Thyroid gland (tissue), 4 donors: ENCODE measurements around the gene RPGR. TPM values are rescaled to one million over a fixed set of nuclear protein-coding genes. Genes with fewer than 3 reads are reported as not detected.

Source experiments
- DNase-seq, 2 donors: peaks; one replicate each; pipeline ENCODE4 v3.0.0-alpha.2; 2019
- H3K27ac ChIP-seq, 3 donors: fragments of 200-600 bp; sonication (generic); 1 replicate in 2 of 3; 2 replicates in 1 of 3; pipeline ENCODE4 v1.5.1; 2016 to 2019; ENCODE audit warnings: mild to moderate bottlenecking in 1 of 3, moderate library complexity in 1 of 3
- H3K27me3 ChIP-seq: fragments of 200-600 bp; sonication (generic); one replicate; pipeline ENCODE4 v1.5.1; 2019
- H3K36me3 ChIP-seq, 2 donors: fragments of 200-600 bp; sonication (generic); one replicate each; pipeline ENCODE4 v1.5.1; 2016 to 2019
- H3K4me1 ChIP-seq, 2 donors: fragments of 200-600 bp; sonication (generic); one replicate each; pipeline ENCODE4 v1.5.1; 2017 to 2019
- H3K4me3 ChIP-seq, 3 donors: fragments of 200-600 bp; sonication (generic); replicated peaks in 1 of 3; 1 replicate in 2 of 3; 2 replicates in 1 of 3; pipeline ENCODE4 v1.5.1; 2016; ENCODE audit warnings: mild to moderate bottlenecking in 1 of 3
- H3K9me3 ChIP-seq: fragments of 200-600 bp; sonication (generic); one replicate; pipeline ENCODE4 v1.5.1; 2017
- POLR2A ChIP-seq, 2 donors: fragments of 450-650 bp; IDR thresholded peaks; one replicate each; pipeline ENCODE4 v1.6.1; 2017; ENCODE audit warnings: antibody characterized with exemption in 2 of 2, mild to moderate bottlenecking in 2 of 2, moderate library complexity in 1 of 2
- WGBS, 2 donors: methylation state at CpG; one replicate each; pipeline ENCODE4 v1.1.5; 2017; 5-methylcytosine and 5-hydroxymethylcytosine counted together
- intact Hi-C: fragments of 100-400 bp; cut with DNase I; formaldehyde crosslinking; loops from one replicate; pipeline ENCODE4 v1.15.1; 2023
- total RNA-seq, 4 donors: library from RNA; depleted of rRNA; stranded (reverse); fragments of >200 nt; gene quantifications; one replicate each; pipeline ENCODE4 v1.2.3, GENCODE V29; 2016
- TF ChIP-seq, protein P1 (sequence below), 6 experiments: fragments of 200-600 bp in 3 of 6; fragments of 450-650 bp in 3 of 6; sonication (generic) in 3 of 6; IDR thresholded peaks; one replicate each; pipeline ENCODE4 v1.5.1; 2016 to 2019; ENCODE audit warnings: antibody characterized with exemption in 6 of 6, mild to moderate bottlenecking in 2 of 6, inconsistent platforms in 1 of 6, moderate library complexity in 1 of 6

The RPGR gene
- total RNA-seq, 4 donors from 2014 or later, result 22.6 to 51.2 (median 35.4) TPM

DNA sequence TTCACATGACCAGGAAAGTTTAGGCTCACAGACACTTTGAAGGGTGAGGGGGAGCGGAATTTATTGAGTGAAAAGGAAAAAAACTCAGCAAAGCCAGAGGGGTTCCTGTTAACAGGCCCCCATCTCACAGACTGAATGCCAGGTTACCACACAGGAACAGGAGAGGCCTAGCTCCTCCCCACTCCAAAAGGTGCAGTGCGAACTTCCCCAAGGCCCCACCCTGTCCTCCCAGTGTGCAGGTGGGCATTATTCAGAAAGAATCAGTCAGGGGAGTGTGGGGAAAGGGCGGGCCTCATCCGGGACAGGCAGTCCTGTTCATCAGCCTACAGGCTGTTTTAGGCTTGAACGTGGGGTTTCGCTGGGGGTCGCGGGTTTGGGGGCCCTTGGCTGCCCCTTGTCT is 29.1 kb upstream of the RPGR start:
- TF ChIP-seq, protein P1, sequence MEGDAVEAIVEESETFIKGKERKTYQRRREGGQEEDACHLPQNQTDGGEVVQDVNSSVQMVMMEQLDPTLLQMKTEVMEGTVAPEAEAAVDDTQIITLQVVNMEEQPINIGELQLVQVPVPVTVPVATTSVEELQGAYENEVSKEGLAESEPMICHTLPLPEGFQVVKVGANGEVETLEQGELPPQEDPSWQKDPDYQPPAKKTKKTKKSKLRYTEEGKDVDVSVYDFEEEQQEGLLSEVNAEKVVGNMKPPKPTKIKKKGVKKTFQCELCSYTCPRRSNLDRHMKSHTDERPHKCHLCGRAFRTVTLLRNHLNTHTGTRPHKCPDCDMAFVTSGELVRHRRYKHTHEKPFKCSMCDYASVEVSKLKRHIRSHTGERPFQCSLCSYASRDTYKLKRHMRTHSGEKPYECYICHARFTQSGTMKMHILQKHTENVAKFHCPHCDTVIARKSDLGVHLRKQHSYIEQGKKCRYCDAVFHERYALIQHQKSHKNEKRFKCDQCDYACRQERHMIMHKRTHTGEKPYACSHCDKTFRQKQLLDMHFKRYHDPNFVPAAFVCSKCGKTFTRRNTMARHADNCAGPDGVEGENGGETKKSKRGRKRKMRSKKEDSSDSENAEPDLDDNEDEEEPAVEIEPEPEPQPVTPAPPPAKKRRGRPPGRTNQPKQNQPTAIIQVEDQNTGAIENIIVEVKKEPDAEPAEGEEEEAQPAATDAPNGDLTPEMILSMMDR (IDR thresholded peaks at IDR 0.05), result no peak
- TF ChIP-seq POLR2A (IDR thresholded peaks at IDR 0.05), result no peak
- intact Hi-C loops, result no loop called here
- H3K36me3 ChIP-seq, result no peaks in the 10 kb centered on the region
- H3K27ac ChIP-seq, result no peak overlapping the region
- H3K4me1 ChIP-seq, result no peaks in the 10 kb centered on the region
- H3K27me3 ChIP-seq, result no peaks in the 10 kb centered on the region
- no peak overlapping the region for H3K4me3 ChIP-seq
- H3K9me3 ChIP-seq, result no peaks in the 10 kb centered on the region
- no peak for DNase-seq
- 88 to 93% methylated on average over 8 of the region's 8 CpGs for WGBS, 2 donors

DNA sequence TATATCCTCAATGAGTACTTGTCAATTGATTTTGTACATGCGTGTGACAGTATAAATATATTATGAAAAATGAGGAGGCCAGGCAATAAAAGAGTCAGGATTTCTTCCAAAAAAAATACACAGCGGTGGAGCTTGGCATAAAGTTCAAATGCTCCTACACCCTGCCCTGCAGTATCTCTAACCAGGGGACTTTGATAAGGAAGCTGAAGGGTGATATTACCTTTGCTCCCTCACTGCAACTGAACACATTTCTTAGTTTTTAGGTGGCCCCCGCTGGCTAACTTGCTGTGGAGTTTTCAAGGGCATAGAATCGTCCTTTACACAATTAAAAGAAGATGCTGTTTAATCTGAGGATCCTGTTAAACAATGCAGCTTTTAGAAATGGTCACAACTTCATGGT is 25.1 kb upstream of the RPGR start, which contains the start of gene OTC:
TSS of gene OTC (plus strand) at position 243 of the 400 bp plus-strand sequence. CDS start at position 336, 93 bp downstream.
- intact Hi-C loops, result no loop called here
- 86 to 93% methylated on average over 4 of the region's 4 CpGs for WGBS, 2 donors
- Histone ChIP-seq H3K4me3 (no peak within 1 kb of the TSS), H3K36me3 (no peaks in the 10 kb centered on the region), H3K4me1 (no peaks in the 10 kb centered on the region), H3K9me3 (no peaks in the 10 kb centered on the region), H3K27ac (no peak within 1 kb of the TSS), H3K27me3 (no peaks in the 10 kb centered on the region)
- no peak for DNase-seq
- TF ChIP-seq, protein P1 (IDR thresholded peaks at IDR 0.05), result no peak
- TF ChIP-seq POLR2A (IDR thresholded peaks at IDR 0.05), result no peak

DNA sequence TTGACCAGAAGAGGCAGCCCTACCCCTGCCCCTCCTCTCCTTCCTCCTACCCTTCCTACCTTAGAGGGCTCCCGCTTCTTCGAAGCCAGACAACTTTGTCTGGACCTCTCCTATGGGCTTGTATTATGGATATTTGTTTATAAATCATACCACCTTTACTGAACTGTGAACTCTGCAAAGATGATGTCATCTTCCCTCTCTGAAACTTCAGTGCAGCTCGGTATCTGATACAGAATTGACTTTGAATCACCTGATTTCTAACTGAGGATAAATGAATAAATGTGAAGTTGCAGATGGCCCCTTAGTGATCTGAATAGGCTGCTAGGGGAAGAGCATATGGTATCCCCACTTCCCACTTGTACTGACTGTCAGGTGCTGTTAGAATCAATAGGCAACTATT is 24.0 kb upstream of the RPGR start:
- Histone ChIP-seq H3K27ac (no peak overlapping the region), H3K4me3 (no peak overlapping the region), H3K27me3 (no peaks in the 10 kb centered on the region), H3K4me1 (no peaks in the 10 kb centered on the region), H3K36me3 (no peaks in the 10 kb centered on the region), H3K9me3 (no peaks in the 10 kb centered on the region)
- 89 to 98% methylated on average over 3 of the region's 3 CpGs for WGBS, 2 donors
- DNase-seq, result no peak
- intact Hi-C loops, result no loop called here
- TF ChIP-seq, protein P1 (IDR thresholded peaks at IDR 0.05), result no peak
- no peak for TF ChIP-seq POLR2A (IDR thresholded peaks at IDR 0.05)

DNA sequence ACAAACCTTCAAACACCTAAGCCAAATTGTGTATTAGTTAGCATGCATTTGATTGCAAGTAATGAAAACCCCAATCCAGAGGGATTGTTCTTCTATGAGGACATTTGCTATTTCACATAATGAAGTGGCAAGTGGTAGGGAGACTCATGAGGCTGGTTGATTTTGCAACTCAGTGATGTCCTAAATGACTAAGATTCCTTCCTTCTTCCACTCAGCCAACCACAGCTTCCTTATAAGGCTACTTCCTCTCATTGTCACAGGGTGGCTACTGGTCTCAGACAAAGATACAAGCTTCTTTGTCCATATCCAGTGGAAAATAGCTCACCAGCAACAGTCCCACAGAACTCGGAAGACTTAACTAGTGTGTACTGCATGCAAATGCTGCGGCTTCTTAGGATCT is 19.8 kb upstream of the RPGR start:
- WGBS, 2 donors, result 74 to 91% methylated on average over 2 of the region's 2 CpGs

DNA sequence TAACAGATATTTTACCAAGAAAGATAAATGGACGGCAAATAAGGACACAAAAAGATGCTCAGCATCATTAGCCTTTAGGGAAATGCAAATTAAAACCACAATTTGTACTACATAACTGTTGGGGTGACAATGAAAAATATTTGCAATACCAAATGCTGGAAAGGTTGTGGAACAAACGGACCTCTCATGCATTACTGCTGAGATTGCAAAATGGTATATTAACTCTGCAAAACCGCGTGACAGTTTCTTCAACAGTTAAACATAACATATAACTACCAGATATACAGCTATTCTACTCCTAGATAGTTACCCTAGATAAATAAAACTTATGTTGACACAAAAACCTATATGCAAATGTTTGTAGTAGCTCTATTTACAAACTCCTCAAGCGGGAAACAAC is 18.8 kb upstream of the RPGR start:
- H3K4me1 ChIP-seq, result no peaks in the 10 kb centered on the region
- H3K9me3 ChIP-seq, result no peaks in the 10 kb centered on the region
- H3K27me3 ChIP-seq, result no peaks in the 10 kb centered on the region
- WGBS, 2 donors, result 48 to 56% methylated on average over 5 of the region's 5 CpGs
- no peaks in the 10 kb centered on the region for H3K36me3 ChIP-seq
- H3K4me3 ChIP-seq, result no peak overlapping the region
- TF ChIP-seq, protein P1 (IDR thresholded peaks at IDR 0.05), result no peak
- TF ChIP-seq POLR2A (IDR thresholded peaks at IDR 0.05), result no peak
- H3K27ac ChIP-seq, result no peak overlapping the region
- intact Hi-C loops, result no loop called here
- no peak for DNase-seq

More for the DNA sequence above, 19.8 kb upstream of the RPGR start:
- intact Hi-C loops, result no loop called here
- TF ChIP-seq, protein P1 (IDR thresholded peaks at IDR 0.05), result no peak
- TF ChIP-seq POLR2A (IDR thresholded peaks at IDR 0.05), result no peak
- Histone ChIP-seq H3K4me1 (no peaks in the 10 kb centered on the region), H3K9me3 (no peaks in the 10 kb centered on the region), H3K27me3 (no peaks in the 10 kb centered on the region), H3K27ac (no peak overlapping the region), H3K36me3 (no peaks in the 10 kb centered on the region), H3K4me3 (no peak overlapping the region)
- no peak for DNase-seq
